Measurements from ENCODE around the gene MRC1. TPM values are rescaled to one million over a fixed set of nuclear protein-coding genes. Genes with fewer than 3 reads are reported as not detected.

Gene MRC1
- total RNA-seq, 4 donors from 2014 or later = 9.8 to 88.6 (median 50.3) TPM

DNA sequence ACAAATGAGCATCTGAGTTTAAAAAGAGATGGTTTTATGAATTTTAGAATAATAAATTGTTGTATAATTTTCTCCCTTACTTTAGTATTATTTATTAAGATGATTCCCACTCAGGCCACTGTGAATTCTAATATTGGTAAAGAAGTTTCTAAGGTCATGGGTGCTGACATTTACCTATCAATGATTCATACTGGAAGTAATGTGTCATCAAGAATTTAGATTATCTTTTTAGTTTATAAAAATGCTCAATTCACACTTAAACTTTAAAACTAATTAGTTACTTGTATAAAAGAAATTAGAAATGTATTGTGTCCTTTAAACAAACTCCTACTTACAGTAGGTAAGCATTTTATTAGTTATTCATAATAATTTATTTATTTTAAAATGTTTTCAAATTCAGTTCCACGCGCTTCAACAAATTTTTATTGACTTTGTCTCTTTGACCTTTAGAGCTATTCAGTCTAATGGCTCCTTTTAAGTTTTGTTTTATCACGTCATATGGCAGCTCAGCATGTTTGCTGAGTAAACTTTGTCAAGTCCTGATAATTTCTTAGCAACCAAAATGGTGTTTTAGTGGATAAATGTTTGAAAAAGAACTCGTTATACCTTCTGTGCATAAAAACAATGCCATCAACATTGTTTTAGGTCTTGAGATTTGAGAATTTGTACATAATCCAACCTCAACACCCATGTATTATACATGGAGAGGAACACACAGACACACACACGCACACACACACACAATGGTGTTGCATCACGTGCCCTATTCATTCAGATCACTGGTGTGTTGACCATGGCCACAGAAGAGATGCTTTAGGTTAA, 15.1 kb upstream of the MRC1 start:
- H3K27me3 ChIP-seq = no peaks in the 10 kb centered on the region
- H3K9me3 ChIP-seq = no peaks in the 10 kb centered on the region
- H3K4me3 ChIP-seq = no peak overlapping the region
- no peak overlapping the region for H3K27ac ChIP-seq
- no peak for ATAC-seq
- WGBS, 2 donors (ENCODE audit: low coverage in 1 of 2) = 66 to 67% methylated on average over 4 to 6 of the region's 6 CpGs
- no peaks in the 10 kb centered on the region for H3K36me3 ChIP-seq
- TF ChIP-seq, protein P1, sequence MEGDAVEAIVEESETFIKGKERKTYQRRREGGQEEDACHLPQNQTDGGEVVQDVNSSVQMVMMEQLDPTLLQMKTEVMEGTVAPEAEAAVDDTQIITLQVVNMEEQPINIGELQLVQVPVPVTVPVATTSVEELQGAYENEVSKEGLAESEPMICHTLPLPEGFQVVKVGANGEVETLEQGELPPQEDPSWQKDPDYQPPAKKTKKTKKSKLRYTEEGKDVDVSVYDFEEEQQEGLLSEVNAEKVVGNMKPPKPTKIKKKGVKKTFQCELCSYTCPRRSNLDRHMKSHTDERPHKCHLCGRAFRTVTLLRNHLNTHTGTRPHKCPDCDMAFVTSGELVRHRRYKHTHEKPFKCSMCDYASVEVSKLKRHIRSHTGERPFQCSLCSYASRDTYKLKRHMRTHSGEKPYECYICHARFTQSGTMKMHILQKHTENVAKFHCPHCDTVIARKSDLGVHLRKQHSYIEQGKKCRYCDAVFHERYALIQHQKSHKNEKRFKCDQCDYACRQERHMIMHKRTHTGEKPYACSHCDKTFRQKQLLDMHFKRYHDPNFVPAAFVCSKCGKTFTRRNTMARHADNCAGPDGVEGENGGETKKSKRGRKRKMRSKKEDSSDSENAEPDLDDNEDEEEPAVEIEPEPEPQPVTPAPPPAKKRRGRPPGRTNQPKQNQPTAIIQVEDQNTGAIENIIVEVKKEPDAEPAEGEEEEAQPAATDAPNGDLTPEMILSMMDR (IDR thresholded peaks at IDR 0.05) = no peak
- TF ChIP-seq POLR2AphosphoS5 (IDR thresholded peaks at IDR 0.05) (no peak), POLR2A (IDR thresholded peaks at IDR 0.05) (no peak), EP300 (IDR thresholded peaks at IDR 0.05) (no peak)
- H3K4me1 ChIP-seq = no peaks in the 10 kb centered on the region

DNA sequence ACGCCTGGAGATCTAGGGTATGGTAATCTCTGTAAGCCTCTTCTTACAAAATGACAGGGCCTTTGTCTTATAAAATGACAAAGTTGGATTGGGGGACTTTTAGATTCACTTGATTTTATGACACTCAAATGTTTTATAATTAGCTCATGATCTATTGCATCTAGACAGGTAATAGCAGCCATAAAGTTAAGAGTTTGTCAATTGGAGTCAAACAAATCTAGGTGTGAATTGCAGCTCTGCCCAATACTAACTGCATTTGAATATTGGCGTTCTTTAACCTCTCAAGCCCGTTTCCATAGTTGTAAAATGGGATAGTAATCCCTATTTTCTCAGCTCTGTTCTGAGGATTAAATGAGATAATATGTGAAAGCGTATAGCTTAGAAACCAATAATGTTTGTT, 14.1 kb upstream of the MRC1 start:
- Histone ChIP-seq H3K4me1 (no peaks in the 10 kb centered on the region), H3K9me3 (no peaks in the 10 kb centered on the region), H3K27me3 (no peaks in the 10 kb centered on the region), H3K36me3 (no peaks in the 10 kb centered on the region), H3K27ac (no peak overlapping the region), H3K4me3 (no peak overlapping the region)
- 89 to 96% methylated on average over 4 of the region's 4 CpGs for WGBS, 2 donors (ENCODE audit: low coverage in 1 of 2)
- no peak for ATAC-seq
- TF ChIP-seq POLR2AphosphoS5 (IDR thresholded peaks at IDR 0.05) = no peak

DNA sequence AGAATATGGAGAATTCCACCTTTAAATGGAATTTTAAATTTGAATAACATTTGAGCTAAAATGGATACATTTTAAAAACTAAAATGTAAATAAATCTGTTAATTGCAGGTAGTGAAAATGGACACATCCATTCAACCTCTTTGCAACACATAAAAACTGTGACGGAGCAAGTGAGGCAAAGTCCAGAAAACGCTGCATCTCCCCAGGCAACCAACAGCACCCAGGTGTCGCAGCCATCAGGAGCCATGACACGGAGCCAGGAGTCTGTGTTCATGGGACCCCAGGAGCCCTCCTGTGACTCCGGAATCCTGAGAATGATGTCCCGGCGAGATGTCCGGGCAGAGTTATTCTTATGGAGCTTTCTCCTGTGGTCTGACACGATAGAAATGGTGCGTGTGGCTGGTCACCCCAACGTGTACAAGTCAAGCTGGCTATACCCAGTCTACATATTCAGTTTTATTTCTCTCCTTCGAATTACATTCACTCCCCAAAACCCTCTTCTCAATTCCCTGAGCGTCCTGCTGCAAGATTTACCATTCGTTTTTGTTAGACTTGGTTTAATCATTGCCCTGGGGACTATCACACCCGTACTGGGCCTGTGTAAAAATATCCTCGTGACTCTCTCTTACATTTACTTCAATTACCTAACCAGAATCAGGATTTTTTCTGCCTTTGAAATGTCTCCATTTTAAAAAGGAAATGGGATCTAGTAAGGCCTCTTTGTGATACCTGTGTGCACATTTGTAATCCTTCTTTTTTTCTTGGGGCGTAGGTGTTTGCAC, 13.1 kb upstream of the MRC1 start:
- H3K36me3 ChIP-seq = no peaks in the 10 kb centered on the region
- ATAC-seq = no peak
- H3K4me1 ChIP-seq = no peaks in the 10 kb centered on the region
- H3K27me3 ChIP-seq = no peaks in the 10 kb centered on the region
- H3K9me3 ChIP-seq = no peaks in the 10 kb centered on the region
- H3K27ac ChIP-seq = no peak overlapping the region
- no peak overlapping the region for H3K4me3 ChIP-seq
- no peak for TF ChIP-seq POLR2A (IDR thresholded peaks at IDR 0.05)
- no peak for TF ChIP-seq EP300 (IDR thresholded peaks at IDR 0.05)
- TF ChIP-seq, protein P1 (IDR thresholded peaks at IDR 0.05) = no peak
- no peak for TF ChIP-seq POLR2AphosphoS5 (IDR thresholded peaks at IDR 0.05)
- 80 to 89% methylated on average over 8 to 14 of the region's 17 CpGs for WGBS, 2 donors (ENCODE audit: low coverage in 1 of 2)

DNA sequence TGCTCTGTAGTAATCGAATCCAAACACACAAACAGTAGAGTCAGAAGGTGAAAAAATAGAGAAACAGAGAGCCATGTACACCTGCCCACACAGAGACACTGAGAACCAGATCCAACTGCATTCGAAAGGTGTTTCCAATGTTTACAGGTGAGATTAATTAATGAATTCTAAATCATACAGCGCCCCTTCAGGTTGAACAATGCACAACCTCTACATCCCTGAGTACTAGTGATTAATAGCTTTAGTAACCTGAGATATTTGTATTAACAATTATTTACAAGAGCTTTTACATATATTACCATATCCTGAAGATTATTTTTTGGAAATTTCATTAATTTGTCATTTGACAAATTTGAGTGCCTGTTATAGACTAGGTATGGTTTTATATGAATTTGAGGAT, 7.6 kb upstream of the MRC1 start:
- no peaks in the 10 kb centered on the region for H3K27me3 ChIP-seq
- no peak overlapping the region for H3K4me3 ChIP-seq
- no peak overlapping the region for H3K27ac ChIP-seq
- H3K36me3 ChIP-seq = no peaks in the 10 kb centered on the region
- H3K9me3 ChIP-seq = peaks cover 0 to 6% (median 0%) of the 10 kb centered on the region in 3 donors
- no peak for ATAC-seq
- TF ChIP-seq POLR2A (IDR thresholded peaks at IDR 0.05) (no peak), POLR2AphosphoS5 (IDR thresholded peaks at IDR 0.05) (no peak), EP300 (IDR thresholded peaks at IDR 0.05) (no peak)
- TF ChIP-seq, protein P1 (IDR thresholded peaks at IDR 0.05) = no peak
- 70 to 86% methylated on average over 3 of the region's 3 CpGs for WGBS, 2 donors (ENCODE audit: low coverage in 1 of 2)
- H3K4me1 ChIP-seq = no peaks in the 10 kb centered on the region

DNA sequence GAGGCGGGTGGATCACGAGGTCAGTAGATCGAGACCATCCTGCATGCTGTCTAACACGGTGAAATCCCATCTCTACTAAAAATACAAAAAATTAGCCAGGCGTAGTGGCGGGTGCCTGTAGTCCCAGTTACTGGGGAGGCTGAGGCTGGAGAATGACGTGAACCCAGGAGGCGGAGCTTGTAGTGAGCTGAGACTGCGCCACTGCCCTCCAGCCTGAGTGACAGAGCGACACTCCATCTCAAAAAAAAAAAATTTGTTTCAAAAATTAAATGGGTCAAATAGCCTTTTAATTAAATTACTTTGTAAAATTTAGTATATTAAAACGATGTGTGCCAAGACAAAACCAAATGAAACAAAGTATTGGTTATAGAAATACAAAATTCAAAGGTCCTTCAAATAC, 6.8 kb upstream of the MRC1 start:
- peaks cover 0 to 6% (median 0%) of the 10 kb centered on the region in 3 donors for H3K9me3 ChIP-seq
- TF ChIP-seq, protein P1 (IDR thresholded peaks at IDR 0.05) = no peak
- no peak for TF ChIP-seq POLR2AphosphoS5 (IDR thresholded peaks at IDR 0.05)
- no peak for TF ChIP-seq POLR2A (IDR thresholded peaks at IDR 0.05)
- TF ChIP-seq EP300 (IDR thresholded peaks at IDR 0.05) = no peak
- WGBS, 2 donors (ENCODE audit: low coverage in 1 of 2) = 90 to 92% methylated on average over 4 to 11 of the region's 11 CpGs
- no peak overlapping the region for H3K27ac ChIP-seq
- H3K4me3 ChIP-seq = no peak overlapping the region
- no peaks in the 10 kb centered on the region for H3K27me3 ChIP-seq
- no peaks in the 10 kb centered on the region for H3K4me1 ChIP-seq
- no peaks in the 10 kb centered on the region for H3K36me3 ChIP-seq
- no peak for ATAC-seq

Data from gastroesophageal sphincter (tissue), 4 donors.